Thoracic aorta (tissue), 2 donors: ENCODE measurements around the gene CHMP6. TPM values are rescaled to one million over a fixed set of nuclear protein-coding genes. Genes with fewer than 3 reads are reported as not detected.

ENCODE experiments used
- ATAC-seq: fragments of 150-250 bp; one replicate; pipeline ENCODE4 v1.8.0; 2017; ENCODE audit warnings: low read depth; ENCODE audit not compliant: insufficient number of reproducible peaks, low FRiP score
- DNase-seq: peaks from one replicate; pipeline ENCODE4 v3.0.0-alpha.2; 2020; ENCODE audit warnings: low spot score
- H3K27ac ChIP-seq, 2 donors: fragments of 200-600 bp; sonication (generic); 1 replicate in 1 of 2; 2 replicates in 1 of 2; pipeline ENCODE4 v1.5.1; 2016; ENCODE audit warnings: mild to moderate bottlenecking in 2 of 2, moderate library complexity in 2 of 2
- H3K27me3 ChIP-seq: fragments of 200-600 bp; sonication (generic); replicated peaks from 2 replicates; pipeline ENCODE4 v1.6.0; 2016; ENCODE audit warnings: mild to moderate bottlenecking; ENCODE audit not compliant: insufficient read depth
- H3K36me3 ChIP-seq: fragments of 200-600 bp; sonication (generic); one replicate; pipeline ENCODE4 v1.5.1; 2016
- H3K4me1 ChIP-seq, 2 donors: fragments of 200-600 bp; sonication (generic); 1 replicate in 1 of 2; 2 replicates in 1 of 2; pipeline versions ENCODE4 v1.5.1 to v1.6.0; 2016; ENCODE audit warnings: low read depth in 2 of 2, mild to moderate bottlenecking in 1 of 2; ENCODE audit not compliant: control insufficient read depth in 1 of 2
- H3K4me3 ChIP-seq: fragments of 200-600 bp; sonication (generic); 2 replicates; pipeline ENCODE4 v1.5.1; 2016; ENCODE audit warnings: mild to moderate bottlenecking
- H3K9me3 ChIP-seq: fragments of 200-600 bp; sonication (generic); 2 replicates; pipeline ENCODE4 v1.5.1; 2016
- CTCF ChIP-seq: fragments of 200-600 bp; sonication (generic); IDR thresholded peaks from one replicate; pipeline ENCODE4 v1.5.1; 2019; ENCODE audit warnings: antibody characterized with exemption
- total RNA-seq, 2 donors: library from RNA; depleted of rRNA; stranded (reverse); fragments of >200 nt; gene quantifications; one replicate each; pipeline versions ENCODE4 v1.1.0 to v1.2.3, GENCODE V29; 2016

Gene CHMP6
- total RNA-seq, 2 donors from 2014 or later: 20.2 to 38.0 TPM

- TF ChIP-seq CTCF: no peak
- no peak overlapping the region for H3K4me3 ChIP-seq
- ATAC-seq (no peak), DNase-seq (no peak)
- H3K27me3 ChIP-seq: no peaks in the 10 kb centered on the region
- H3K4me1 ChIP-seq: peaks cover 3 to 20% of the 10 kb centered on the region in 2 donors
- H3K27ac ChIP-seq: no peak overlapping the region
- peaks cover 11% of the 10 kb centered on the region for H3K36me3 ChIP-seq
- H3K9me3 ChIP-seq: no peaks in the 10 kb centered on the region
Measured at GRCh38 chr17:80953471-80954315, 37.9 kb upstream of the CHMP6 start.

- H3K4me3 ChIP-seq: no peak overlapping the region
- H3K27me3 ChIP-seq: no peaks in the 10 kb centered on the region
- H3K36me3 ChIP-seq: peaks cover 10% of the 10 kb centered on the region
- H3K9me3 ChIP-seq: no peaks in the 10 kb centered on the region
- peaks cover 5 to 20% of the 10 kb centered on the region in 2 donors for H3K4me1 ChIP-seq
- TF ChIP-seq CTCF: no peak
- DNase-seq (no peak), ATAC-seq (no peak)
- H3K27ac ChIP-seq: no peak overlapping the region
Measured at GRCh38 chr17:80955078-80955477, 36.6 kb upstream of the CHMP6 start.

- no peak for TF ChIP-seq CTCF
- Histone ChIP-seq H3K4me1 (peaks cover 6 to 24% of the 10 kb centered on the region in 2 donors), H3K27me3 (no peaks in the 10 kb centered on the region), H3K4me3 (no peak overlapping the region), H3K36me3 (peaks cover 6% of the 10 kb centered on the region), H3K27ac (no peak overlapping the region), H3K9me3 (no peaks in the 10 kb centered on the region)
- DNase-seq: no peak
- ATAC-seq: no peak
Measured at GRCh38 chr17:80955671-80956280, 35.9 kb upstream of the CHMP6 start.

- no peaks in the 10 kb centered on the region for H3K9me3 ChIP-seq
- H3K27ac ChIP-seq: no peak overlapping the region
- no peaks in the 10 kb centered on the region for H3K36me3 ChIP-seq
- no peak overlapping the region for H3K4me3 ChIP-seq
- peaks cover 9 to 32% of the 10 kb centered on the region in 2 donors for H3K4me1 ChIP-seq
- ATAC-seq (no peak), DNase-seq (no peak)
- TF ChIP-seq CTCF: no peak
- H3K27me3 ChIP-seq: no peaks in the 10 kb centered on the region
Measured at GRCh38 chr17:80956321-80957190, 35.1 kb upstream of the CHMP6 start.
